Measurements from ENCODE around the gene ZNF609. TPM values are rescaled to one million over a fixed set of nuclear protein-coding genes. Genes with fewer than 3 reads are reported as not detected.
A peak's percentile ranks its signal among the peaks of the same experiment; 100 is the strongest.

The ZNF609 gene
- total RNA-seq, 3 donors from 2014 or later (not counting 1 experiment from before 2014, with no cell fraction given): 40.3 to 59.7 (median 55.3) TPM

- peak overlapping the region; percentile 56 to 71 for H3K27ac Mint-ChIP-seq
- ATAC-seq: no peak
These were observed 159.8 kb downstream of the ZNF609 start for GRCh38 chr15:64619880-64620839.

GRCh38 chr15:64621056-64621455 lies 160.7 kb downstream of the ZNF609 start:
- Mint-ChIP-seq H3K27me3 (ENCODE audit: low read depth in 2 of 2) (no peaks in the 10 kb centered on the region), H3K4me3 (no peak overlapping the region), H3K4me1 (peaks cover 72 to 78% of the 10 kb centered on the region in 2 donors), H3K27ac (peak overlapping the region in 1 of 2 donors; percentile 71), H3K9me3 (no peaks in the 10 kb centered on the region), H3K36me3 (no peaks in the 10 kb centered on the region)
- DNase-seq (no peak), ATAC-seq (no peak)
- no peak for TF ChIP-seq CTCF (IDR thresholded peaks at IDR 0.05)
- H3K27me3 ChIP-seq (ENCODE audit: control insufficient read depth, insufficient read depth, low read length): no peaks in the 10 kb centered on the region
- H3K27ac ChIP-seq (ENCODE audit: low read length): no peak overlapping the region
- no peaks in the 10 kb centered on the region for H3K9me3 ChIP-seq (ENCODE audit: control insufficient read depth, insufficient read depth, low read length)
- H3K4me3 ChIP-seq (ENCODE audit: low read length): no peak overlapping the region
- H3K4me1 ChIP-seq (ENCODE audit: control insufficient read depth, insufficient read depth, low read length): peaks cover 48% of the 10 kb centered on the region
- 100% methylated on average over 3 of the region's 3 CpGs for WGBS (ENCODE audit: insufficient coverage)
- intact Hi-C loops (cut with micrococcal nuclease): loop anchor here (5.0 kb wide), 3 partner anchors 159 to 459 kb away; partner anchors contain the start of genes PPIB and ZNF609
- no peaks in the 10 kb centered on the region for H3K36me3 ChIP-seq (ENCODE audit: control insufficient read depth, insufficient read depth, low read length)

More at GRCh38 chr15:64619880-64620839, 159.8 kb downstream of the ZNF609 start:
- no peak for DNase-seq
- intact Hi-C loops (cut with micrococcal nuclease): loop anchor here (5.0 kb wide), 3 partner anchors 158 to 458 kb away; partner anchors contain the start of genes PPIB and ZNF609
- peaks cover 67 to 79% of the 10 kb centered on the region in 2 donors for H3K4me1 Mint-ChIP-seq
- no peaks in the 10 kb centered on the region for H3K27me3 Mint-ChIP-seq (ENCODE audit: low read depth in 2 of 2)
- no peaks in the 10 kb centered on the region for H3K36me3 Mint-ChIP-seq
- no peaks in the 10 kb centered on the region for H3K9me3 Mint-ChIP-seq
- H3K4me3 ChIP-seq (ENCODE audit: low read length): no peak overlapping the region
- TF ChIP-seq CTCF (IDR thresholded peaks at IDR 0.05): no peak
- WGBS (ENCODE audit: insufficient coverage): 97% methylated on average over 1 of the region's 1 CpG
- no peaks in the 10 kb centered on the region for H3K36me3 ChIP-seq (ENCODE audit: control insufficient read depth, insufficient read depth, low read length)
- no peaks in the 10 kb centered on the region for H3K27me3 ChIP-seq (ENCODE audit: control insufficient read depth, insufficient read depth, low read length)
- H3K27ac ChIP-seq (ENCODE audit: low read length): no peak overlapping the region
- no peak overlapping the region for H3K4me3 Mint-ChIP-seq
- no peaks in the 10 kb centered on the region for H3K9me3 ChIP-seq (ENCODE audit: control insufficient read depth, insufficient read depth, low read length)
- H3K4me1 ChIP-seq (ENCODE audit: control insufficient read depth, insufficient read depth, low read length): peaks cover 44% of the 10 kb centered on the region

GRCh38 chr15:64622410-64623260 lies 162.3 kb downstream of the ZNF609 start:
- peak; percentile 80 to 92 (median 91) for ATAC-seq
- no peaks in the 10 kb centered on the region for H3K27me3 Mint-ChIP-seq (ENCODE audit: low read depth in 2 of 2)
- H3K27ac Mint-ChIP-seq: peak overlapping the region; percentile 86 to 88
- Histone ChIP-seq H3K36me3 (ENCODE audit: control insufficient read depth, insufficient read depth, low read length) (no peaks in the 10 kb centered on the region), H3K27ac (ENCODE audit: low read length) (peak overlapping the region; percentile 74), H3K4me1 (ENCODE audit: control insufficient read depth, insufficient read depth, low read length) (peaks cover 48% of the 10 kb centered on the region), H3K27me3 (ENCODE audit: control insufficient read depth, insufficient read depth, low read length) (no peaks in the 10 kb centered on the region), H3K4me3 (ENCODE audit: low read length) (no peak overlapping the region), H3K9me3 (ENCODE audit: control insufficient read depth, insufficient read depth, low read length) (no peaks in the 10 kb centered on the region)
- intact Hi-C loops (cut with micrococcal nuclease): loop anchor here (1.0 to 5.0 kb wide), 4 partner anchors 12 to 460 kb away; partner anchors contain the start of genes PPIB and ZNF609
- DNase-seq: peak; percentile 62 to 82
- no peaks in the 10 kb centered on the region for H3K36me3 Mint-ChIP-seq
- peak overlapping the region; percentile 68 for H3K4me3 Mint-ChIP-seq
- no peak for TF ChIP-seq CTCF (IDR thresholded peaks at IDR 0.05)
- no peaks in the 10 kb centered on the region for H3K9me3 Mint-ChIP-seq
- 0% methylated on average over 5 of the region's 7 CpGs for WGBS (ENCODE audit: insufficient coverage)
- H3K4me1 Mint-ChIP-seq: peaks cover 80 to 89% of the 10 kb centered on the region in 2 donors
